Heart left ventricle (tissue), 13 donors: ENCODE data around the gene GALNTL6.

Experiments
- POLR2A ChIP-seq, 2 donors: fragments of 450-650 bp; IDR thresholded peaks; one replicate each; pipeline ENCODE4 v1.6.1; 2017; ENCODE audit warnings: antibody characterized with exemption in 2 of 2, mild to moderate bottlenecking in 2 of 2, moderate library complexity in 2 of 2
- TF ChIP-seq, protein P1 (sequence below), 12 donors: fragments of 200-600 bp; sonication (generic) in 4 of 12; IDR thresholded peaks; one replicate each; pipeline versions ENCODE4 v1.5.0 to v1.8.0; 2018 to 2022; ENCODE audit warnings: antibody characterized with exemption in 12 of 12, mild to moderate bottlenecking in 5 of 12
- donor health status: ischemic (EF 13 %, LVEDD 7.1; RV severe dilation, severe dysfunction).
- donor health status: DM: no; HTN: yes; CAD: no.
- donor health status: DM: no; HTN: no; CAD: no.
- donor health status: ischemic (EF 25% LVEDD 6.9; RV normal size, moderate dysfunction).
- donor health status: ischemic (EF 25% LVEDD 5.7; RV mildly dilated, moderate dysfunction).
- donor health status: ischemic (EF 35%, LVEDD 5.7; RV mildly dilated, moderate dysfunction).
- donor health status: nonischemic (EF 11% LVEDD 7.7; RV severe dilation, severe dysfunction).
- donor health status: DM: yes; HTN: yes; CAD: no.
- donor health status: PGD.
- donor health status: ischemic (EF 29% LVEDD 5.4; RV normal size, mild dysfunction).
- donor health status: nonischemic (EF 23%, LVEDD 6.1; RV moderate dilation, normal function).

- TF ChIP-seq, protein P1, sequence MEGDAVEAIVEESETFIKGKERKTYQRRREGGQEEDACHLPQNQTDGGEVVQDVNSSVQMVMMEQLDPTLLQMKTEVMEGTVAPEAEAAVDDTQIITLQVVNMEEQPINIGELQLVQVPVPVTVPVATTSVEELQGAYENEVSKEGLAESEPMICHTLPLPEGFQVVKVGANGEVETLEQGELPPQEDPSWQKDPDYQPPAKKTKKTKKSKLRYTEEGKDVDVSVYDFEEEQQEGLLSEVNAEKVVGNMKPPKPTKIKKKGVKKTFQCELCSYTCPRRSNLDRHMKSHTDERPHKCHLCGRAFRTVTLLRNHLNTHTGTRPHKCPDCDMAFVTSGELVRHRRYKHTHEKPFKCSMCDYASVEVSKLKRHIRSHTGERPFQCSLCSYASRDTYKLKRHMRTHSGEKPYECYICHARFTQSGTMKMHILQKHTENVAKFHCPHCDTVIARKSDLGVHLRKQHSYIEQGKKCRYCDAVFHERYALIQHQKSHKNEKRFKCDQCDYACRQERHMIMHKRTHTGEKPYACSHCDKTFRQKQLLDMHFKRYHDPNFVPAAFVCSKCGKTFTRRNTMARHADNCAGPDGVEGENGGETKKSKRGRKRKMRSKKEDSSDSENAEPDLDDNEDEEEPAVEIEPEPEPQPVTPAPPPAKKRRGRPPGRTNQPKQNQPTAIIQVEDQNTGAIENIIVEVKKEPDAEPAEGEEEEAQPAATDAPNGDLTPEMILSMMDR (IDR thresholded peaks at IDR 0.05) = no peak
- no peak for TF ChIP-seq POLR2A (IDR thresholded peaks at IDR 0.05)
These were observed 1179.6 kb downstream of the GALNTL6 start for GRCh38 chr4:172992648-172993378.
